ENCODE results near the gene HTR2A.
"Not testable (repeated sequence)": the region's sequence is repeated elsewhere in the genome, so short reads cannot be mapped to it uniquely, and the experiment has no call there.

Gene HTR2A

GRCh38 chr13:46817838-46818476 lies 78.9 kb downstream of the HTR2A start:
- TF ChIP-seq CTCF (conservative IDR thresholded peaks at IDR 0.05; ENCODE audit: low read length), result no peak

DNA sequence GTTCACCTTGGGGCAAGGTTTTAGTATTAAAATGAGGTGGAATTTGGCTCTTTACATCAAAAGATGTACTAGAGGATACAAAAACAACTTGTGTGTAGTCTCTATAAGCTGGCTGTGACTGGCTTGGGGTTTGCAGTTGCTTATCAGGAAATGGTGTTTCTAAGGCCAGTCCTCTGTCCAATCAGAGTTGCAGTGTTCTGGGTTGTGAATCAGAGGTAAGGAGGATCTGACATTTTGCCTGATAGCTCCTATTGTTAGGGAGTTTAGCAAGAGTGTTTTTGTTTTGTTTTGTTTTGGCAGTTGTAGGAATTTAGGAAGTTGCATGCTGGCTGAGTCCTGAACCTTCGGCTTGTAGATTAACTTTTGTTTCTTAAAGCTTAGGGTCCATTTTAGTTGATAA lies 79.8 kb downstream of the HTR2A start:
- no peak overlapping the region for H3K4me3 ChIP-seq (ENCODE audit: low read length)
- no peak for DNase-seq (ENCODE audit: low read depth)
- TF ChIP-seq CTCF (conservative IDR thresholded peaks at IDR 0.05; ENCODE audit: low read length), result no peak

More at GRCh38 chr13:46817838-46818476, 78.9 kb downstream of the HTR2A start:
- no peak for DNase-seq (ENCODE audit: low read depth)
- no peak overlapping the region for H3K4me3 ChIP-seq (ENCODE audit: low read length)

DNA sequence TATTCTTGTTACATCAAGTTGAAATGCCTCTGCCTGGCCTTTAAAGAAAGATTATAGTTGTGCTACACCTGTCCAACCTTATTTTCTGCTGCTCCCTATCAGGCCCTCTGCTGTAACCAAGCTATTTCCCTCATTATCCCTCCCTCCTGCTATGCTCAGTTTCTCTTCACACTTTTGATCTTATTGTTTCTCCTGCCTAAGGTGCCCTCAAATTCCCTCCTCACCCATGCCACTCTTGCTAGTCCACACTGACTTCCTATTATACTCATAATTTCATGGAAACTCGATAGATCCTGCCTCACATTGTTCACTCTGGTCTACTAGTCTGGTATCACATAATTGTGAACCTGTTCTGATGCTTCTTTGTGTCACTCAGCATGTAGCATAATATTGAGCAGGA lies 80.5 kb downstream of the HTR2A start:
- no peak for TF ChIP-seq CTCF (conservative IDR thresholded peaks at IDR 0.05; ENCODE audit: low read length)
- DNase-seq (ENCODE audit: low read depth), result no peak
- no peak overlapping the region for H3K4me3 ChIP-seq (ENCODE audit: low read length)

- DNase-seq (ENCODE audit: low read depth), result no peak
- H3K4me3 ChIP-seq (ENCODE audit: low read length), result no peak overlapping the region
- no peak for TF ChIP-seq CTCF (conservative IDR thresholded peaks at IDR 0.05; ENCODE audit: low read length)
These were observed 84.5 kb downstream of the HTR2A start for GRCh38 chr13:46812301-46812797.

DNA sequence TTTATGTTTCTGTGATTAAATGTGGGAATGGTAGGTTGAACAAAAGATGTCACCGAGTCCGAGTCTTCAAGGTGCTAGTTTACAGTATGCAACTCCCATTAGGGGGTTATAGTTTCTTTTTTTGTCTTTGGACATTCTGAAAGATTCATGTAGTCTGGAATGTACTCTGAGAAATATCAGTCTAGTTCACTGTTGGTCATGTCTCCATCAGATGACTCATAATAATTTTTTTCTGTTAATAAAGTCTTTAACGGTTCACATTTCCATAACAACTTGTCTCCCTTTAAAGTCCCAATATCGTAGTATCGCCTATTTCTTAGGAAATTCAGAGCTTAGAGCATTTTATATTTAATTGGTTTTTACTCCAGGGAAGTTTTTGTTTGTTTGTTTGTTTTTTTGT lies 86.4 kb downstream of the HTR2A start:
- no peak for DNase-seq (ENCODE audit: low read depth)
- TF ChIP-seq CTCF (conservative IDR thresholded peaks at IDR 0.05; ENCODE audit: low read length), result no peak
- no peak overlapping the region for H3K4me3 ChIP-seq (ENCODE audit: low read length)

- H3K4me3 ChIP-seq (ENCODE audit: low read length); DNase-seq (ENCODE audit: low read depth): not testable (repeated sequence)
These were observed 91.9 kb downstream of the HTR2A start for GRCh38 chr13:46804921-46805320.

- peak; percentile 25; the same call in 1 of the 2 replicates for TF ChIP-seq CTCF (conservative IDR thresholded peaks at IDR 0.05; ENCODE audit: low read length)
- DNase-seq (ENCODE audit: low read depth), result peak; percentile 95
- no peak overlapping the region for H3K4me3 ChIP-seq (ENCODE audit: low read length)
These were observed 92.5 kb downstream of the HTR2A start for GRCh38 chr13:46804391-46804815.
